ENCODE measurements around the gene CPN2. TPM values are rescaled to one million over a fixed set of nuclear protein-coding genes. Genes with fewer than 3 reads are reported as not detected.

Gene CPN2
- total and polyA plus RNA-seq, 10 of the 15 experiments (the other 5 are each of a cell fraction or from before 2014, with no cell fraction given), result not detected

GRCh38 chr3:194304186-194304917 lies 46.8 kb downstream of the CPN2 start (continued):
- TF ChIP-seq GATAD2B (conservative IDR thresholded peaks at IDR 0.05; ENCODE audit: low read depth) (no peak), IRF3 (IDR thresholded peaks at IDR 0.05) (no peak), ZBED1 (IDR thresholded peaks at IDR 0.05; ENCODE audit: borderline replicate concordance) (no peak), E2F4 (IDR thresholded peaks at IDR 0.05; ENCODE audit: low read depth, low read length) (no peak)

- Histone ChIP-seq H4K20me1 (ENCODE audit: control insufficient read depth, insufficient read depth) (no peaks in the 10 kb centered on the region), H3K79me2 (ENCODE audit: control insufficient read depth, insufficient read depth, low read length) (no peaks in the 10 kb centered on the region), H3K27me3 (replicated peaks in 1 of 2; ENCODE audit: control insufficient read depth in 2 of 2, insufficient read depth in 2 of 2, low read length in 1 of 2) (no peaks in the 10 kb centered on the region), H3K27ac (ENCODE audit: control insufficient read depth, insufficient read depth) (no peak overlapping the region), H3K9me3 (replicated peaks; ENCODE audit: control insufficient read depth, insufficient read depth, low read length) (no peaks in the 10 kb centered on the region; the same call in 2 of the 3 replicates), H3K4me3 (no peak overlapping the region), H3K36me3 (ENCODE audit: control insufficient read depth in 2 of 2, insufficient read depth in 2 of 2, low read length in 1 of 2) (no peaks in the 10 kb centered on the region), H3K9ac (ENCODE audit: control insufficient read depth, insufficient read depth, low read length) (no peak overlapping the region), H2AFZ (ENCODE audit: control insufficient read depth, low read depth, low read length) (no peak overlapping the region), H3K4me1 (ENCODE audit: control insufficient read depth, insufficient read depth, low read length) (peaks cover 37% of the 10 kb centered on the region), H3K4me2 (ENCODE audit: control insufficient read depth, insufficient read depth) (no peak overlapping the region)
- no peak for FAIRE-seq
- ChIA-PET POLR2A (no interaction called here), CTCF (interaction anchor here (0.8 kb wide), 1 partner anchor 488 kb away, joined by 3 read pairs; no protein-coding TSS in a partner anchor), RAD21 (ENCODE audit: unreplicated experiment) (no interaction called here), SMC1A (ENCODE audit: uncharacterized antibody, unreplicated experiment) (interaction anchor here (1.5 kb wide), 1 partner anchor 221 kb away, joined by 3 read pairs; no protein-coding TSS in a partner anchor)
- intact Hi-C loops (cut with micrococcal nuclease; ENCODE audit: unreplicated experiment), result no loop called here
- in situ Hi-C loops (cut with MboI), result no loop called here
- no peak for DNase-seq (ENCODE audit: low read depth, low spot score)
- WGBS (ENCODE audit: insufficient coverage, insufficient replicate concordance, low lambda C conversion rate, missing lambda C conversion rate), result 64% methylated on average over 1 of the region's 1 CpG
- TF ChIP-seq NBN (IDR thresholded peaks at IDR 0.05) (no peak), RAD51 (IDR thresholded peaks at IDR 0.05) (no peak), CBFB (IDR thresholded peaks at IDR 0.05; ENCODE audit: low read depth) (no peak), FOXK2 (IDR thresholded peaks at IDR 0.05) (no peak), EZH2 (IDR thresholded peaks at IDR 0.05; ENCODE audit: borderline replicate concordance, control insufficient read depth, low read depth, low read length) (no peak), ATF3 (IDR thresholded peaks at IDR 0.05; ENCODE audit: borderline replicate concordance, extremely low read depth, low read depth, low read length) (no peak), BHLHE40 (IDR thresholded peaks at IDR 0.05; ENCODE audit: borderline replicate concordance in 1 of 2, low read depth in 2 of 2, low read length in 1 of 2) (no peak), USF1 (IDR thresholded peaks at IDR 0.05; ENCODE audit: borderline replicate concordance, extremely low read length, insufficient read depth, low read depth, low read length) (no peak), PAX8 (IDR thresholded peaks at IDR 0.05) (no peak), HDAC6 (IDR thresholded peaks at IDR 0.05; ENCODE audit: unreplicated experiment) (no peak), CHD4 (IDR thresholded peaks at IDR 0.05) (no peak), IKZF2 (IDR thresholded peaks at IDR 0.05) (no peak)
- no peak for ATAC-seq
- no TSS peak for BruUV-seq (replicated peaks)
Observed at GRCh38 chr3:194303749-194304148, 47.4 kb downstream of the CPN2 start.
